Measurements from ENCODE around the gene TERT.

DNA sequence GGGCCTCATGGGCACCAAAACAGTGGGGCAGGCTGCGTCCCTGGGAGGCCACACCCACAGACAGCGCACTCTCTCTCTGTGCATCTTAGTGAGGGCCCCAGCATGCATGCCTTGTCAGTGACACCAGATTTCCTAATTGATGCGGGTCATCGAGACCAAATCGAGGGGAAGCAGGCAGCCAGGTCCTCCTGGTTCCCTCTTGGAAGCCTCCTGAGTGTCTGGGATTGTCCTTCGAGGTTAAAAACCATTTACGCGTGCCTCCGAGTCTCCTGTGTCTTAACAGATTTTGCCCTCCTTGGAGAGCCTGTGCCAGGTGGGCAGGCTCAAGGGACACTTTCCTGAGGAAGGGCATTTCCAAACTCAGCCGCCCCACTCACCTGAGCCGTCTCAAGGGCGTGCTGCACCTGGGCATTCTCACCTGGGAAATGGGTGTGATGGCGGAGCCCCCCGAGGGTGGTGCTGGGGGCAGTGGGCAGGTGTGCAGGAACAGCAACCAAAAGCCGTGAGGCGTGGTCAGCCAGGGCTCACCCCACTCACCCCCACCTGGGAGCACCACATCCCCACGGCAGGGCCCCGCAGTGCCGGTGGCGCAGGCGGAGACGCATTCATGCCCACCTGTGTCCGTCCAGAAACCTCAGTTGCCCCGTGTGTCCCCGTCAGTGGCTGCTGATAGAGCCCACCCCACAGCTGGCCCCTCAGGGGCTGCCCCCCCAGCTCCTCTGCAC lies 90.7 kb downstream of the TERT start:
- TF ChIP-seq, protein P1, sequence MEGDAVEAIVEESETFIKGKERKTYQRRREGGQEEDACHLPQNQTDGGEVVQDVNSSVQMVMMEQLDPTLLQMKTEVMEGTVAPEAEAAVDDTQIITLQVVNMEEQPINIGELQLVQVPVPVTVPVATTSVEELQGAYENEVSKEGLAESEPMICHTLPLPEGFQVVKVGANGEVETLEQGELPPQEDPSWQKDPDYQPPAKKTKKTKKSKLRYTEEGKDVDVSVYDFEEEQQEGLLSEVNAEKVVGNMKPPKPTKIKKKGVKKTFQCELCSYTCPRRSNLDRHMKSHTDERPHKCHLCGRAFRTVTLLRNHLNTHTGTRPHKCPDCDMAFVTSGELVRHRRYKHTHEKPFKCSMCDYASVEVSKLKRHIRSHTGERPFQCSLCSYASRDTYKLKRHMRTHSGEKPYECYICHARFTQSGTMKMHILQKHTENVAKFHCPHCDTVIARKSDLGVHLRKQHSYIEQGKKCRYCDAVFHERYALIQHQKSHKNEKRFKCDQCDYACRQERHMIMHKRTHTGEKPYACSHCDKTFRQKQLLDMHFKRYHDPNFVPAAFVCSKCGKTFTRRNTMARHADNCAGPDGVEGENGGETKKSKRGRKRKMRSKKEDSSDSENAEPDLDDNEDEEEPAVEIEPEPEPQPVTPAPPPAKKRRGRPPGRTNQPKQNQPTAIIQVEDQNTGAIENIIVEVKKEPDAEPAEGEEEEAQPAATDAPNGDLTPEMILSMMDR (tag by site-specific recombination; IDR thresholded peaks at IDR 0.05) = no peak
- TF ChIP-seq ZNF157 (tag by site-specific recombination; IDR thresholded peaks at IDR 0.05) (no peak), SP2 (tag by site-specific recombination; IDR thresholded peaks at IDR 0.05) (no peak), ZNF585B (tag by site-specific recombination; IDR thresholded peaks at IDR 0.05) (no peak), YY1 (tag by site-specific recombination; IDR thresholded peaks at IDR 0.05) (no peak)
